GM21825 (cell line): ENCODE measurements around the gene EPHA2.
A peak's percentile ranks its signal among the peaks of the same experiment; 100 is the strongest.

ENCODE experiments used
- ATAC-seq: cut with Tn5 transposase; IDR thresholded peaks from one replicate; pipeline ENCODE4 v1.9.1; 2021; ENCODE audit warnings: mild to moderate bottlenecking, moderate library complexity; ENCODE audit not compliant: unreplicated experiment

Gene EPHA2

GRCh38 chr1:16095447-16095846 lies 60.4 kb downstream of the EPHA2 start:
- ATAC-seq, result no peak

GRCh38 chr1:16094453-16095158 lies 61.3 kb downstream of the EPHA2 start:
- no peak for ATAC-seq

DNA sequence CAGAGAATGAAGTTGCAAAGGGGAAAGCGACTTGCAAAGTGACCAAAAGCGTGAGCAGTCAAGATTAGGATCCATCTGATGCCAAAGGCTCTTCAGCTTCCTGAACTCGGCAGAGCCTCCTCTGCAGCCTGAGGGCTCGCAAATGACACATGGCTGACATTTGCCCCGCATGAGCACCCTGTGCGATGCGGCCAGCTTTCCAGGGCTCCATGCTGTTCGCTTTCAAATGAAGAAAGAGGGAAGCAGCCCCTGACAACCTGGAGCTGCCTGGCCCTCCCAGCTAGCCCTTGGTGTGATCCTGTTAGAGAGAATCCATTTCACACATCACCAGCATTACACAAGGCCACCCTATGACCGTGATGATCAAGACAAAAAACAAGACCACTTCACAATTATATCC lies 62.3 kb downstream of the EPHA2 start:
- no peak for ATAC-seq

DNA sequence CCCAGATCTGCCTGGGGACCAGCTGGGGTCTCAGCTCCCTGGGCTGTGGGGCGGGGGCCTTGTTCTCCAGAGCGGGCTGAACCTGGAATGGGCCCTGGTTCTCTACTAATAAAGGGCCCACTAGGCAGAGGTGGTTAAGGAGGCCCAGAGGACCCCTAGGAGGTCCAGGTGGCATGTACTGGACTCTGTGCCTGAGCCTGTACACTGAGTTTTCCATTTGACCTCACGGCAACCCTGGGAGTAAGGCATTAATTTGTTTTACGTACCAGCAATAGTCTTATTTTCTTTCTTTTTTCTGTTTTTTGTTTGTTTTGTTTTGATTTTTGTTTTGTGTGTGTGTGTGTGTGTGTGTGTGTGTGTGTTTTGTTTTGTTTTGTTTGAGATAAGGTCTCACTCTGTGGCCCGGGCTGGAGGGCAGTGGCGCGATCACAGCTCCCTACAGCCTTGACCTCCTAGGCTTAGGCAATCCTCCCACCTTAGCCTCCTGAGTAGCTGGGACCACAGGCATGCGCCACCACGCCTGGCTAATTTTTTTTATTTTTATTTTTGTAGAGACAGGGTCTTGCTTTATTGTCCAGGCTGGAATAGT lies 62.9 kb downstream of the EPHA2 start:
- ATAC-seq, result no peak

DNA sequence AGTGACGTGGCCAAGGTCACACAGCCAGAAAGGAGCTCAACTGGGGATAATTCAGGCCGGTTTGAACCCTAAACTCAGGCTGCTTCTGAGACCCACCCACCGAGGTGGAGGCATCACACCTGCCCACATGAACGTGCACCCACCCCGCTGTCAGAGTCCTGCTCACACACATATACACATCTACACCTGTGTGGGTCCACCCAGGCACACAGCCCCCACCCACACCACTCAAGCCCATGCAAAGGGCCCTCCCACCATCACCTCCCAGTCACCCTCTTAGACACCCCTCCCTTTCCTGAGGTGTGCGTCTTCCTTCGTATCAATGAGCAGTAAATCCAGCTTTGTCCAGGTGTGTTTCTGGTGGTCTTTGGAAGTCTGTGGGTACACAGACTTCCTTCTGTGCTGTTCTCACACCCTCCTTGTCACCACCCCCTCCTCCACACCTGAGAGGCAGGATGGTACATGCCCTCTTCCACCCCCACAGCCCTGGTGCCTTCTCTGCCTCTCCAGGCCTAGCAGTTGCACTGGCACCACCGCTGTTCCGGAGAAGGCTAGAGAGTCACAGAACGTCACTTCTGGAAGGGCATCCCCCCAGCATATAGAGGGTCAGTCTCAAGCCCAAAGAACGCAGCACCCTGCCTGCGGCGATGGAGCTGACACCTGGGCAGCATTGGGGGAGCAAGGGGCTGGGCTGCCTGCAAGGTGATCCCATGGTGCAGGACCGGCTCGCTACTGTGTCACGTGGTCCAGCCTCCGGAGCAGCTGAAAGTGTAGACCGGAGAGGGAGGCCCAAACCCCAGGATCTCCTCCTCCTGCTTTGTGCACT lies 63.6 kb downstream of the EPHA2 start:
- ATAC-seq, result no peak

- ATAC-seq, result no peak
Observed at GRCh38 chr1:16091296-16091695, 64.6 kb downstream of the EPHA2 start.

DNA sequence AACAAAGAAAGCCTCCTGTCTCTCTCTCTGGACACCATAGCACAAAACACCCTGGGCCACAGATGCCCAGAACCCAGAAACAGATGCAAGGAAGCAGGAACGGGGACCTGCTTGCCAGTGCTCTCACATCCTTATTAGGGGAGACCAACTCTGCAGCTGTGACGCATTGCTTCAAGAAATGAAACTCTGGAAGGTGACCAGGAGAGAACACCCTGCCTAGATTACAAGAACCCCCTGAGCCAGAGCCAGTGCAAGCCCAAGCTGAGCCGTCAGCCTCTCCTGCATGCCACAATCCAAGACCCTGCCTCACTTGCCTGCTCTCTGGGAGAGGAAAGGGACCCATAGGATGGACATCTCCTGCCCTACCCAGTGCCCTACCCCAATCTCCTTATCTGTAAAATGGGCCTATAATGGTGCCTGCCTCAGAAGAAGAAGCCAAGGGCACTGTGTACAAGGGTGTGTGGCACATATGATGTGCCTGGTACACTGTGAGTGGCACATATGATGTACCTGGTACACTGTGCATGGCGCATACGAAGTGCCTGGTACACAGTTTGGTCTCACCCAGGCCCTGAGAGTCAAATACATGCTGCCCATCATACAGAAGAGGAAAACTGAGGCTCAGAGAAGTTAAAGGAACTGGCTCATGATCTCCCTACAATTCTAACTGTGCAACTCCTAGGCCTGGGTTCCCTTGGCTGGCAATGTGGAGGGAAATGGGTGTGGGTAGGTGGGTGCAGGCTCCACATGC lies 65.6 kb downstream of the EPHA2 start:
- no peak for ATAC-seq

DNA sequence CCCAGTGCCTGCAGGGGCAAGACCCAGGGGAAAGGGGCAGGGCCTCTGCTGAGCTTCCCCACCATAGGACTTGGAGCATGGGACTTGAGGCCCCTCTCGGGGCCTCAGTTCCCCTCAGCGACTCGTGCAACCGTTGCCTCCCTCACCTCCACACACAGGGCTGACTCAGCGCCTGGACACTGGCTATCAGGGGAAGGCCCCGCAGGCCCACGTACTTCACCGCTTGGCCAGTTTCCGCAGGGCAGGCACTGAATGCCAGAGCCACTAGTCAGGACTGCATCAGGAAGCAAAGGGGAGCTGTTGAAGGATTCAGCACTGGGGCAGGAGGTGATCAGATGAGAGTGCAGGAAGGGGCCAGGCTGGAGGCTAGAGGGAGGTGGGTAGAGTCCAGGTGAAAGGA lies 66.9 kb downstream of the EPHA2 start:
- ATAC-seq, result no peak

- ATAC-seq, result no peak
Observed at GRCh38 chr1:16088351-16088911, 67.4 kb downstream of the EPHA2 start.

DNA sequence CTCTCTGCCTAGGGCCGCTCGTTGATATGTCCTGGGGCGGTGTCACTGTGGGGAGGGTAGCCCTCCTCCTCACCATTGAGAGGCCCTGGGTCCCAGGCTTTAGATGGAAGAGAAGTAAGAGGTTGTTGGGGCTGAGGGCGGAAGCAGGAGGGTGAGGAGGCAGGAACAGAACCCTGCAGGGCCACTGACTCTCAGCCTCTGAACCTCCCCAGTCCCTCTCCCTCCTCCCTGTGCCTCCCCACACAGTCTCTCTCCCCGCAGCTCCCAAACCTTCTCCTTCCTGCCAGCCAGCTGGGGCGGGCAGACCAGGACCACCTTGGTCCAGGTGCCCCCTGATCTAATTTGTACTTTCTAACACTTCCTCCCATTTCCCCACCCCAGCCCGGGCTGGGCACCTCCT lies 68.1 kb downstream of the EPHA2 start:
- no peak for ATAC-seq

DNA sequence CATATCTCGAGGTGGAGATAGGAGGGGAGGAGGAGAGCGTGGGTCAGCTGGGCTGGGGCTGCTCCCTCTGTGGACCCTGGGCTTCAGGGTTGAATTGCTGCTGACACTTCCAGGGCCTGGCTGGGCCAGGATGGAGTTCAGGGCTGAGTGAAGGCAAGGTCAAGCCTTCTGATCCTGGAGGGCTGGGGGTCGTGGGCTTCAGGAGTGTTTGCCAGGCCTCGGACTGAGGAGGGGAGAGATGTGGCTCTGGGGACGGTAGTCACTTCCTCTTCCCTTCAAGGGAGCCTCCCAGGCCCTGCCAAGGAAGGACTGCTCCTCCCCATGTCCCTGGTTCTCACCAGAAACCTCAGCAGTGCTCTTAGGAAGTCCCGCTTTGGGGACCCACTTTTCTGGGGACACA lies 70.3 kb downstream of the EPHA2 start:
- ATAC-seq, result no peak

- no peak for ATAC-seq
Observed at GRCh38 chr1:16083486-16083885, 72.4 kb downstream of the EPHA2 start.

GRCh38 chr1:16082283-16083038 lies 73.4 kb downstream of the EPHA2 start:
- no peak for ATAC-seq

- ATAC-seq, result no peak
Observed at GRCh38 chr1:16081636-16082035, 74.2 kb downstream of the EPHA2 start.

- ATAC-seq, result no peak
Observed at GRCh38 chr1:16080422-16081150, 75.3 kb downstream of the EPHA2 start.

DNA sequence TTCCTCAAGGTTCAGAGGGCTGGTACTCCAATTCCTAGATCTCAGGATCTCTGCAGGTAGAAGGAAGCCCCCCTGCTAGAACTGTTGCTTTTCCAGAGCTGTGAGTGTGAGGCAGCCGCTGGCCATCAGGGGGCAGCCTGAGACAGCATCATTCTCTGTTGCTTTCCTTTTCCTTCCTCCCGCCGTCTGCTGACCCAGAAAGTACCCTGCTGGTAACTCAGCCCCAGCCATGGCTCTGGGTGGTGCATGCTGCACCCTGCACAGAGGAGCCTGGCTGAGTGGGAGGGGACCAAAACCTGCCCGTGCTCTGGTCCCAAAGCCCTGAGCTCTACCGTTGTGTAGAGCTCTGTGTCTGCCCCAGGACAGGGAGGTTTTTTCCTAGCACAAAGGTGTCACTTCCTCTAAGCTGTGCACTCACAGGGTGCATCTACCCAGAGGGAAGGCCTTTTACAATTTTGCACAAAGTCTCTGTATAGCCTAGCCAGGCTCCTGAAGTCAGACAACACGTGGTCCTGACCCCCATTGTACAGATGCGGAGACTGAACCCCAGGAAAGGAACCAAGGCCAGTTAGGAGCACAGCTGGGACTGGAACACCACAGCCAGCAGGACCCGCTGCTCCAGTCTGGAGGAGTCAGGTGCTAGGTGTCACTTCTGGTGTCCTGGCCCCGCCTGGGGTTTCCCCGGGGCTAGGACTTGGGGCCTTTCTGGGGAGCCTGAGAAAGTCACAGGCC lies 76.8 kb downstream of the EPHA2 start:
- peak; percentile 56 for ATAC-seq

DNA sequence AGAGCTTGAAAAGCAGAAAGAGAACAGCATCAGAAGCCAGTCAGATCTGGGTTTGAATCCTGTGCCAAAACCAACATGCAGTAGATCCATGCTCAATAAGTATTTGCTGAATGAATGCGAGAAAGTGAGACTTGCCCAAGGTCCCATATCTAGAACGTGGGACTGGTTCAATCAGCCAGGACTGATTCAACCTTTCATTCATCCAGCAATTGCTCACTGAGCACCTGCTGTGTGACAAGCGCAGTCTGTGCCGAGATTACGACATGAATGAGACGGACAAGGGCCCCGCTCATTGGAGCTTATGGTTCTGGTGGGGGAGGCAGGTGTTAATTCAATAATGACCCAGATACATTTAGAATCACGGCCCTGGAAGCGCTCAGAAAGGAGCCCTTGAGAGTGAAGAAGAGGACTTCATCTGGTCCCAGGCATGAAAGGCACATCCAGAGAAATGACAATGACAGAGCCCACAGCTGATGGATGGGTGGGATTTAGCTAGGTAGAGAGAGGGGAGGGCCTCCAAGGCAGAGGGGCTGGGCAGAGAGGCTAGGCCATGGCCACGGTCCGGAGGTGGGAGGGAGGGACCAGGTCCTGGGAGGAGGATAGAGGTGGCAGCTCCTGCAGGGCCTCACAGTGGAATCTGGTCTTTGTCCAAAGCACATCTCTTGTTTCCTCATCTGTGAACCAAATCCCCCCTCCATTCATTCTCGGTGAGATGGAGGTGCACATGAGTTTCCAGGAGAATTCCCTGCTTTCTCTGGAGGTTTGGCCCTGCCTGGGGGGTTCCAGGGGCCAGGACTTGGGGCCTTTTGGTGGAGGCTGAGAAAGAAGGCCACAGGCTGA lies 78.2 kb downstream of the EPHA2 start:
- no peak for ATAC-seq

GRCh38 chr1:16076865-16077238 lies 79.0 kb downstream of the EPHA2 start:
- no peak for ATAC-seq
